K562 (cell line): ENCODE results near the gene PSORS1C2. TPM values are rescaled to one million over a fixed set of nuclear protein-coding genes. Genes with fewer than 3 reads are reported as not detected.

Experiments
- ATAC-seq: fragments of 200-7000 bp; cut with Tn5 transposase; 3 replicates; pipeline ENCODE4 v1.9.1; 2020; ENCODE audit warnings: moderate library complexity
- BruUV-seq: library from RNA; stranded (reverse); fragments of 400-500 nt; replicated peaks from 2 replicates; lab custom pipeline; 2021; lab: Mats Ljungman, UMichigan
- CTCF ChIA-PET: fragments of 300-600 bp; formaldehyde crosslinking; extraction: SDS; loops from one replicate; lab custom pipeline; 2021; ENCODE audit warnings: low intra/inter-chr PET ratio; lab: Yijun Ruan, JAX
- POLR2A ChIA-PET: fragments of 300-600, 350-650 bp; sonication (Branson Sonifier 250); formaldehyde crosslinking; extraction: SDS; loops from one replicate; lab custom pipeline; 2021; ENCODE audit warnings: antibody characterized with exemption, inconsistent platforms; lab: Yijun Ruan, JAX
- DNase-seq, 4 experiments: peaks; one replicate each; pipeline versions ENCODE4 v3.0.0 to v3.0.0-alpha.2; 2011 to 2018; ENCODE audit warnings: low spot score in 3 of 4, mixed read lengths in 3 of 4; ENCODE audit errors: extremely low read depth in 1 of 4
- FAIRE-seq: peaks from 2 replicates; lab custom pipeline; 2011; peaks lifted over from hg19 to GRCh38; lab: Jason Lieb, UNC
- H2AFZ ChIP-seq: 2 replicates; pipeline ENCODE4 v1.6.0; 2011; ENCODE audit warnings: low read depth, low read length, control low read depth, inconsistent platforms
- H3K27ac ChIP-seq: fragments of 200-600 bp; 3 replicates; pipeline ENCODE4 v1.8.0; 2011; ENCODE audit warnings: low read depth, mild to moderate bottlenecking, control low read depth, inconsistent platforms, low read length, moderate library complexity, mixed read lengths; ENCODE audit errors: extremely low read depth
- H3K27me3 ChIP-seq, 2 experiments: fragments of 300-600 bp in 1 of 2; 2 replicates in 1 of 2; 3 replicates in 1 of 2; pipeline versions ENCODE4 v1.6.0 to v1.8.0; 2011; ENCODE audit warnings: inconsistent platforms in 2 of 2, low read length in 2 of 2, mild to moderate bottlenecking in 1 of 2, mixed read lengths in 1 of 2, moderate library complexity in 1 of 2; ENCODE audit not compliant: control insufficient read depth in 2 of 2, insufficient read depth in 2 of 2
- H3K36me3 ChIP-seq: fragments of 300-600 bp; 3 replicates; pipeline ENCODE4 v1.8.0; 2011; ENCODE audit warnings: mild to moderate bottlenecking, low read length, inconsistent platforms; ENCODE audit not compliant: control insufficient read depth, insufficient read depth
- H3K4me1 ChIP-seq, 2 experiments: fragments of 200-600 bp in 1 of 2; replicated peaks in 1 of 2; 2 replicates in 1 of 2; 3 replicates in 1 of 2; pipeline versions ENCODE4 v1.5.1 to v1.8.0; 2011; ENCODE audit warnings: inconsistent platforms in 2 of 2, low read length in 2 of 2, mild to moderate bottlenecking in 1 of 2, mixed read lengths in 1 of 2, moderate library complexity in 1 of 2; ENCODE audit not compliant: control insufficient read depth in 2 of 2, insufficient read depth in 2 of 2
- H3K4me2 ChIP-seq: 2 replicates; pipeline ENCODE4 v1.6.1; 2011; ENCODE audit warnings: low read length, control low read depth, inconsistent platforms, mixed read lengths; ENCODE audit not compliant: insufficient read depth
- H3K4me3 ChIP-seq: fragments of 200-600 bp; sonication (generic), shearing (Covaris generic); 2 replicates; pipeline ENCODE4 v1.5.1; 2016; ENCODE audit warnings: control low read depth, inconsistent platforms
- H3K79me2 ChIP-seq: fragments of 200-600 bp; 3 replicates; pipeline ENCODE4 v1.8.0; 2011; ENCODE audit warnings: low read length, inconsistent platforms; ENCODE audit not compliant: control insufficient read depth, insufficient read depth
- H3K9ac ChIP-seq, 2 experiments: 2 replicates each; pipeline versions ENCODE4 v1.6.0 to v1.6.1; 2011; ENCODE audit warnings: low read depth in 2 of 2, low read length in 2 of 2, control low read depth in 1 of 2, inconsistent platforms in 1 of 2, mild to moderate bottlenecking in 1 of 2, mixed read lengths in 1 of 2; ENCODE audit not compliant: insufficient read depth in 1 of 2
- H3K9me1 ChIP-seq: one replicate; pipeline ENCODE4 v1.6.0; 2011; ENCODE audit warnings: inconsistent platforms, mild to moderate bottlenecking, low read length, moderate library complexity; ENCODE audit not compliant: control insufficient read depth, insufficient read depth
- H3K9me3 ChIP-seq: replicated peaks from 2 replicates; pipeline ENCODE4 v1.5.1; 2011; ENCODE audit warnings: low read depth, low read length, inconsistent platforms; ENCODE audit not compliant: control insufficient read depth, insufficient read depth
- H4K20me1 ChIP-seq: replicated peaks from 2 replicates; pipeline ENCODE4 v1.6.1; 2011; ENCODE audit warnings: low read length, inconsistent platforms, mixed read lengths; ENCODE audit not compliant: control insufficient read depth, insufficient read depth
- BDP1 ChIP-seq: IDR thresholded peaks from 3 replicates; pipeline ENCODE4 v1.6.1; 2011; ENCODE audit not compliant: insufficient read length, insufficient read depth
- DDX20 ChIP-seq: fragments of 450-650 bp; IDR thresholded peaks from 2 replicates; pipeline ENCODE4 v1.6.1; 2016; ENCODE audit warnings: missing genetic modification characterization, low read depth, mild to moderate bottlenecking, missing compliant biosample characterization, moderate library complexity
- E2F3 ChIP-seq: fragments of 250-450 bp; sonication (Bioruptor Pico); IDR thresholded peaks from 2 replicates; pipeline ENCODE4 v1.4.0; 2020; ENCODE audit warnings: mild to moderate bottlenecking
- EP400 ChIP-seq: fragments of 450-650 bp; IDR thresholded peaks from 2 replicates; pipeline ENCODE4 v1.6.1; 2017; ENCODE audit warnings: antibody characterized with exemption, mild to moderate bottlenecking, moderate library complexity
- ERF ChIP-seq: fragments of 450-650 bp; formaldehyde crosslinking; IDR thresholded peaks from 2 replicates; pipeline ENCODE4 v1.4.0; 2020; ENCODE audit warnings: mild to moderate bottlenecking, mixed read lengths
- ESRRA ChIP-seq: fragments of 450-650 bp; IDR thresholded peaks from 2 replicates; pipeline ENCODE4 v1.6.1; 2014; ENCODE audit warnings: low read depth, mild to moderate bottlenecking, moderate library complexity, borderline replicate concordance
- MEF2D ChIP-seq: conservative IDR thresholded peaks from 2 replicates; pipeline ENCODE4 v1.6.1; 2016; ENCODE audit warnings: low read depth, missing genetic modification characterization, missing compliant biosample characterization
- NBN ChIP-seq: fragments of 450-650 bp; IDR thresholded peaks from 2 replicates; pipeline ENCODE4 v1.6.1; 2016; ENCODE audit warnings: low read depth, mild to moderate bottlenecking
- NR1H2 ChIP-seq: sonication (generic); formaldehyde crosslinking; IDR thresholded peaks from 2 replicates; pipeline ENCODE4 v1.4.0; 2020; ENCODE audit warnings: mild to moderate bottlenecking, missing genetic modification reagents
- RCOR1 ChIP-seq, 2 experiments: IDR thresholded peaks; 2 replicates each; pipeline ENCODE4 v1.6.1; 2012; ENCODE audit warnings: low read depth in 2 of 2, low read length in 2 of 2, borderline replicate concordance in 1 of 2, improper control_type of control experiment in 1 of 2
- SRSF1 ChIP-seq: fragments of 200-400 bp; formaldehyde crosslinking; IDR thresholded peaks from 2 replicates; pipeline ENCODE4 v1.6.1; 2017; ENCODE audit warnings: mild to moderate bottlenecking, low read depth, low read length, moderate library complexity
- TRIM28 ChIP-seq: fragments of 450-650 bp; IDR thresholded peaks from 2 replicates; pipeline ENCODE4 v1.6.1; 2017
- ZBTB8A ChIP-seq: fragments of 450-650 bp; IDR thresholded peaks from 2 replicates; pipeline ENCODE4 v1.6.1; 2018; ENCODE audit warnings: mild to moderate bottlenecking, moderate library complexity; ENCODE audit not compliant: partially characterized antibody
- ZNF143 ChIP-seq: sonication (generic); formaldehyde crosslinking; IDR thresholded peaks from 2 replicates; pipeline ENCODE4 v1.9.0; 2022; ENCODE audit warnings: mild to moderate bottlenecking, missing genetic modification reagents
- ZNF175 ChIP-seq: fragments of 200-800 bp; sonication (Bioruptor generic); IDR thresholded peaks from 2 replicates; pipeline ENCODE4 v1.6.1; 2016; ENCODE audit warnings: low read depth, mild to moderate bottlenecking, missing genetic modification characterization, missing compliant biosample characterization
- ZNF41 ChIP-seq: fragments of 250-450 bp; sonication (Bioruptor Pico); conservative IDR thresholded peaks from 2 replicates; pipeline ENCODE4 v1.4.0; 2020; ENCODE audit warnings: mild to moderate bottlenecking
- WGBS: fragments of 100-300 bp; shearing (Covaris generic); methylation state at CpG from one replicate; pipeline ENCODE4 v1.1.6; 2016; ENCODE audit warnings: low coverage, mixed read lengths; ENCODE audit not compliant: insufficient coverage; ENCODE audit errors: missing lambda C conversion rate; 5-methylcytosine and 5-hydroxymethylcytosine counted together
- in situ Hi-C: fragments of 300-500 bp; cut with MboI; formaldehyde crosslinking; loops from 4 replicates; pipeline ENCODE4 v1.15.0; 2018; ENCODE audit warnings: inconsistent platforms, mixed read lengths
- intact Hi-C: fragments of 100-400 bp; cut with micrococcal nuclease; formaldehyde crosslinking; loops from 2 replicates; pipeline ENCODE4 v1.14.2; 2022
- polyA plus RNA-seq, 8 experiments: library from polyadenylated mRNA; depleted of rRNA in 4 of 8; stranded (reverse) in 5 of 8; unstranded in 3 of 8; fragments of >200 nt; fragmentation: Nextera tagmentation in 2 of 8; fragmentation: Illumina TruSeq in 1 of 8; extraction: Ambion mirVana in 2 of 8; extraction: Trizol in 1 of 8; gene quantifications; 2 replicates each; pipeline versions ENCODE4 v1.2.1 to v1.2.3, GENCODE V29; 2011 to 2014; ENCODE audit warnings: inconsistent platforms in 1 of 8, missing spikeins in 1 of 8
- total RNA-seq, 7 experiments: library from RNA; depleted of rRNA in 6 of 7; stranded (reverse); fragments of >200 nt in 6 of 7; fragmentation: Illumina TruSeq in 2 of 7; extraction: Trizol in 2 of 7; gene quantifications; 2 replicates each; pipeline versions ENCODE4 v1.2.1 to v1.2.3, GENCODE V29; 2011 to 2021; ENCODE audit warnings: low replicate concordance in 1 of 7
- TF ChIP-seq, protein P1 (sequence below): fragments of 200-800 bp; sonication (Bioruptor generic); IDR thresholded peaks from 2 replicates; pipeline ENCODE4 v1.6.1; 2017; ENCODE audit warnings: missing genetic modification characterization, missing compliant biosample characterization
- TF ChIP-seq, protein P2 (sequence below): fragments of 250-450 bp; sonication (Bioruptor Pico); IDR thresholded peaks from 2 replicates; pipeline ENCODE4 v1.4.0; 2020; ENCODE audit warnings: mild to moderate bottlenecking, moderate library complexity
- TF ChIP-seq, protein P3 (sequence below): fragments of 250-450 bp; sonication (Bioruptor Pico); IDR thresholded peaks from 2 replicates; pipeline ENCODE4 v1.5.0; 2021; ENCODE audit warnings: mild to moderate bottlenecking, moderate library complexity

PSORS1C2 gene
- total and polyA plus RNA-seq, 9 of the 15 experiments (the other 6 are each of a cell fraction or from before 2014, with no cell fraction given) = not detected

DNA sequence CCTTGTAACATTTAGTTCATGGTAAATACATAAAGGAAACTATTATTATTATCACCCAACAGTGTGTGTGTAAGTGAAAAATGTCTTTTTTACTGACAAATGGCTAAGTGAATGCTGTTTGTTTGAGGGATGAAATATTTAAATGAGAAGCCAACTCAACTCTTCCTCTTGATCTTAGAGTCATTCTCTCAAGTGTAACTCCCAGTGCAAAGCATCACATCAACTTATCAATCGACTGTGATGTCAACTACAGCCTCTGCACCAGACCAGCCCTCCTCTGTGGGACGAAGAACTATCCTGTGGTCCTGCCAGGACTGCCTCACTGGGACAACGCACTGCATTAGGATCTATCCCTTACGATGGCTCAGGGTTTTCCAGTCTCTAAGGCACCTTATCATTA lies 31.8 kb downstream of the PSORS1C2 start:
- Histone ChIP-seq H3K4me3 (no peak overlapping the region), H3K9me1 (no peaks in the 10 kb centered on the region), H3K4me2 (no peak overlapping the region), H3K27ac (no peak overlapping the region), H3K4me1 (no peaks in the 10 kb centered on the region; a peak in 1 of 5 replicates), H3K27me3 (peaks cover 35 to 45% of the 10 kb centered on the region in 2 experiments), H3K36me3 (no peaks in the 10 kb centered on the region), H2AFZ (no peak overlapping the region), H4K20me1 (peaks cover 3% of the 10 kb centered on the region; the same call in 1 of the 2 replicates), H3K9ac (no peak overlapping the region), H3K9me3 (no peaks in the 10 kb centered on the region), H3K79me2 (no peaks in the 10 kb centered on the region)
- ChIA-PET CTCF (interaction anchor here (0.6 kb wide), 1 partner anchor 90 kb away, joined by 4 read pairs; no protein-coding TSS in a partner anchor), POLR2A (no interaction called here)
- no peak for DNase-seq
- intact Hi-C loops (no loop called here), in situ Hi-C loops (no loop called here)
- FAIRE-seq = no peak
- 3% methylated on average over 4 of the region's 4 CpGs for WGBS
- ATAC-seq = no peak
- no TSS peak for BruUV-seq
- no peak for TF ChIP-seq NBN
- no peak for TF ChIP-seq NR1H2 (CRISPR knock-in tag)
- TF ChIP-seq, protein P1, sequence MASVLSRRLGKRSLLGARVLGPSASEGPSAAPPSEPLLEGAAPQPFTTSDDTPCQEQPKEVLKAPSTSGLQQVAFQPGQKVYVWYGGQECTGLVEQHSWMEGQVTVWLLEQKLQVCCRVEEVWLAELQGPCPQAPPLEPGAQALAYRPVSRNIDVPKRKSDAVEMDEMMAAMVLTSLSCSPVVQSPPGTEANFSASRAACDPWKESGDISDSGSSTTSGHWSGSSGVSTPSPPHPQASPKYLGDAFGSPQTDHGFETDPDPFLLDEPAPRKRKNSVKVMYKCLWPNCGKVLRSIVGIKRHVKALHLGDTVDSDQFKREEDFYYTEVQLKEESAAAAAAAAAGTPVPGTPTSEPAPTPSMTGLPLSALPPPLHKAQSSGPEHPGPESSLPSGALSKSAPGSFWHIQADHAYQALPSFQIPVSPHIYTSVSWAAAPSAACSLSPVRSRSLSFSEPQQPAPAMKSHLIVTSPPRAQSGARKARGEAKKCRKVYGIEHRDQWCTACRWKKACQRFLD (CRISPR knock-in tag) = no peak
- no peak for TF ChIP-seq E2F3 (CRISPR knock-in tag)
- no peak for TF ChIP-seq ERF (CRISPR knock-in tag)
- TF ChIP-seq, protein P2, sequence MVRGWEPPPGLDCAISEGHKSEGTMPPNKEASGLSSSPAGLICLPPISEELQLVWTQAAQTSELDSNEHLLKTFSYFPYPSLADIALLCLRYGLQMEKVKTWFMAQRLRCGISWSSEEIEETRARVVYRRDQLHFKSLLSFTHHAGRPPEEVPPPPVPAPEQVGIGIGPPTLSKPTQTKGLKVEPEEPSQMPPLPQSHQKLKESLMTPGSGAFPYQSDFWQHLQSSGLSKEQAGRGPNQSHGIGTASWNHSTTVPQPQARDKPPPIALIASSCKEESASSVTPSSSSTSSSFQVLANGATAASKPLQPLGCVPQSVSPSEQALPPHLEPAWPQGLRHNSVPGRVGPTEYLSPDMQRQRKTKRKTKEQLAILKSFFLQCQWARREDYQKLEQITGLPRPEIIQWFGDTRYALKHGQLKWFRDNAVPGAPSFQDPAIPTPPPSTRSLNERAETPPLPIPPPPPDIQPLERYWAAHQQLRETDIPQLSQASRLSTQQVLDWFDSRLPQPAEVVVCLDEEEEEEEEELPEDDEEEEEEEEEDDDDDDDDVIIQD = no peak
- no peak for TF ChIP-seq ZNF175 (CRISPR knock-in tag)
- TF ChIP-seq EP400 = no peak
- TF ChIP-seq RCOR1 (IDR thresholded peaks at IDR 0.05; ENCODE audit: borderline replicate concordance in 1 of 2, low read depth in 2 of 2, low read length in 2 of 2) = no peak
- no peak for TF ChIP-seq BDP1
- TF ChIP-seq, protein P3, sequence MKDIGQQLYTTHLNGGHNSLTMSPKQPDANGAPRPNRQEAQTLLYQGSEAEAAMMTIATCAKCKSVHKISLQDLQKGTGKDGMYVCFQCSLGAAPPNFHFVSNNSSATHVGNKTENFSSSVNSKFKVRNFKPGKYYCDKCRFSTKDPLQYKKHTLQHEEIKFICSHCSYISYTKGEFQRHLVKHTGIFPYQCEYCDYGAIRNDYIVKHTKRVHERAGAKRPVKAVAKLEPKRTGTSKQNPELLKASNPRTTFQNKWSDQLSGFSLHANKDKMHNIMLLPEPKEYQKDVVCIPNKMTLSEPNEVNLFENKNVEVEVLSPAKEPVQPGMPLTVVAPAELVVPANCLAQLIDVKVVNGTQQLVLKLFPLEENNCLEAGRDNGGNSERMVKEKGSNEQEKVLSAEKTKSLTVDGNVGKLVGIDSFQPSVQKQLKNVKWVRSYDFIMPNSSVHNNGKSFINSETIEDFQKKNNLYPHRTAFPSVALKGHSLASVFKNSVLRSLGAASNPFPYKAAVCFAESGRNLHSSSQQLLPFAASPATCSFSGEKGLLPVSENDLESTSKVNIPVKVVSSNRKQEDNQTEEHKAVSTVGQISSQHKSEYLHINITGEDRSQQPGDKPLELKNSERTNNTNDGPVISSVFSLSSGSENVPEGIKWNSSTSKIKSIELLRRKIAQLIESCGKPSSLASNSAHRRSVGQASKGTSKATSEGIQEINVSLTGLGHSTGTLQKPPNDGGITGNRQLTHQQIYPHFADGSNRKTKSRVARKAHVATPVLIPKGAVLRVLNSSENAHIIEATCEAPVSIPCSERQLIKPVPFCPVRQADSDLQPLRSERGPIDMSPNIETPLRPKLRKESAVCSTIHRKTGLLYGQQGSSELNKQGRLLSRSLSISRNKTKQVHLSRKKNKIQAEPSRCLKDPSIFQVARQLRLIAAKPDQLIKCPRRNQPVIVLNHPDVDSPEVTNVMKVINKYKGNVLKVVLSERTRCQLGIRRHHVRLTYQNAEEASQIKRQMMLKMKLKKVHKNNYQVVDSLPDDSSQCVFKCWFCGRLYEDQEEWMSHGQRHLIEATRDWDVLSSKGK (CRISPR knock-in tag) = no peak
- no peak for TF ChIP-seq DDX20 (tag)
- no peak for TF ChIP-seq ZNF143
- TF ChIP-seq ZNF41 (CRISPR knock-in tag) = no peak
- TF ChIP-seq TRIM28 = no peak
- TF ChIP-seq MEF2D (tag) = no peak
- TF ChIP-seq SRSF1 = no peak
- no peak for TF ChIP-seq ZBTB8A
- TF ChIP-seq ESRRA = no peak
